Endothelial cell of umbilical vein (primary cell): ENCODE measurements around the gene ACTL6A.

Experiments
- CTCF ChIP-seq, 2 donors: IDR thresholded peaks; 1 replicate in 1 of 2; 2 replicates in 1 of 2; pipeline ENCODE4 v1.5.1; 2011; ENCODE audit warnings: low read length in 2 of 2, mild to moderate bottlenecking in 2 of 2, moderate library complexity in 2 of 2, control low read depth in 1 of 2, inconsistent platforms in 1 of 2, low read depth in 1 of 2; ENCODE audit not compliant: insufficient read depth in 1 of 2; ENCODE audit errors: extremely low read depth in 1 of 2
- EZH2 ChIP-seq: IDR thresholded peaks from 2 replicates; pipeline ENCODE4 v1.6.1; 2012; ENCODE audit warnings: borderline replicate concordance, low read depth, mild to moderate bottlenecking, moderate library complexity, low read length, inconsistent platforms; ENCODE audit not compliant: severe bottlenecking
- GATA2 ChIP-seq: IDR thresholded peaks from 2 replicates; pipeline ENCODE4 v1.7.0; 2011; ENCODE audit warnings: low read depth, mild to moderate bottlenecking, moderate library complexity, mixed read lengths, low read length; ENCODE audit not compliant: insufficient read length, insufficient read depth
- JUN ChIP-seq: IDR thresholded peaks from 2 replicates; pipeline ENCODE4 v1.6.1; 2011; ENCODE audit warnings: borderline replicate concordance, low read depth; ENCODE audit not compliant: insufficient read length, insufficient read depth
- MAX ChIP-seq: IDR thresholded peaks from 2 replicates; pipeline ENCODE4 v1.6.1; 2011; ENCODE audit not compliant: insufficient read depth, insufficient read length
- MYC ChIP-seq: IDR thresholded peaks from one replicate; pipeline ENCODE4 v1.6.1; 2011; ENCODE audit warnings: mild to moderate bottlenecking, low read depth, low read length
- POLR2A ChIP-seq: IDR thresholded peaks from 2 replicates; pipeline ENCODE4 v1.6.1; 2012; ENCODE audit warnings: low read depth, mild to moderate bottlenecking, control low read depth, low read length
- POLR2AphosphoS5 ChIP-seq: IDR thresholded peaks from 2 replicates; pipeline ENCODE4 v1.6.1; 2012; ENCODE audit warnings: low read depth, mild to moderate bottlenecking, control low read depth, low read length, moderate library complexity; ENCODE audit not compliant: insufficient read depth

- TF ChIP-seq POLR2A = no peak
- TF ChIP-seq CTCF (IDR thresholded peaks at IDR 0.05; ENCODE audit: extremely low read depth in 1 of 2, insufficient read depth in 1 of 2, low read depth in 1 of 2, low read length in 2 of 2) = no peak
- no peak for TF ChIP-seq EZH2
- TF ChIP-seq GATA2 = no peak
- TF ChIP-seq MYC = no peak
- TF ChIP-seq POLR2AphosphoS5 = no peak
- no peak for TF ChIP-seq MAX
- no peak for TF ChIP-seq JUN
Measured at GRCh38 chr3:179591313-179591712, 28.6 kb downstream of the ACTL6A start.
